D721Med (cell line): ENCODE data around the gene IFT122.
"Not testable (repeated sequence)": the region's sequence is repeated elsewhere in the genome, so short reads cannot be mapped to it uniquely, and the experiment has no call there.

Experiments
- DNase-seq: peaks from one replicate; pipeline ENCODE4 v3.0.0; 2011; ENCODE audit warnings: low spot score; ENCODE audit not compliant: insufficient read length
- FAIRE-seq: peaks from 2 replicates; lab custom pipeline; 2011; peaks lifted over from hg19 to GRCh38; lab: Jason Lieb, UNC
- CTCF ChIP-seq: IDR thresholded peaks from 2 replicates; pipeline ENCODE4 v1.5.1; 2012; ENCODE audit warnings: mild to moderate bottlenecking, control low read depth; ENCODE audit not compliant: insufficient read depth; ENCODE audit errors: missing control alignments

Gene IFT122

GRCh38 chr3:129439817-129440617, at the start of gene IFT122, which contains the start of gene MBD4:
IFT122 (plus strand) TSS chr3:129440224; CDS start chr3:129440331, 107 bp downstream.
MBD4 (minus strand) TSS chr3:129439948; CDS start chr3:129439833, 115 bp downstream.
- no peak for TF ChIP-seq CTCF
- DNase-seq (peak; percentile 85), FAIRE-seq (peak; percentile 68)

GRCh38 chr3:129391583-129391982, 48.4 kb upstream of the IFT122 start:
- DNase-seq, FAIRE-seq: not testable (repeated sequence)

- not testable (repeated sequence) for FAIRE-seq, DNase-seq
Measured at GRCh38 chr3:129392106-129392887, 47.7 kb upstream of the IFT122 start.

GRCh38 chr3:129393271-129393670, 46.8 kb upstream of the IFT122 start:
- no peak for TF ChIP-seq CTCF
- DNase-seq: no peak
- no peak for FAIRE-seq

GRCh38 chr3:129393760-129394564, 46.1 kb upstream of the IFT122 start:
- not testable (repeated sequence) for FAIRE-seq, DNase-seq

- DNase-seq (no peak), FAIRE-seq (no peak)
- TF ChIP-seq CTCF: no peak
Measured at GRCh38 chr3:129398803-129399144, 41.2 kb upstream of the IFT122 start.

GRCh38 chr3:129399145-129399894, 40.7 kb upstream of the IFT122 start:
- peak; percentile 48 for DNase-seq
- peak; percentile 61 for FAIRE-seq

More at GRCh38 chr3:129399145-129399894, 40.7 kb upstream of the IFT122 start:
- peak; percentile 91 for TF ChIP-seq CTCF
